ENCODE results near the gene PEX26.

DNA sequence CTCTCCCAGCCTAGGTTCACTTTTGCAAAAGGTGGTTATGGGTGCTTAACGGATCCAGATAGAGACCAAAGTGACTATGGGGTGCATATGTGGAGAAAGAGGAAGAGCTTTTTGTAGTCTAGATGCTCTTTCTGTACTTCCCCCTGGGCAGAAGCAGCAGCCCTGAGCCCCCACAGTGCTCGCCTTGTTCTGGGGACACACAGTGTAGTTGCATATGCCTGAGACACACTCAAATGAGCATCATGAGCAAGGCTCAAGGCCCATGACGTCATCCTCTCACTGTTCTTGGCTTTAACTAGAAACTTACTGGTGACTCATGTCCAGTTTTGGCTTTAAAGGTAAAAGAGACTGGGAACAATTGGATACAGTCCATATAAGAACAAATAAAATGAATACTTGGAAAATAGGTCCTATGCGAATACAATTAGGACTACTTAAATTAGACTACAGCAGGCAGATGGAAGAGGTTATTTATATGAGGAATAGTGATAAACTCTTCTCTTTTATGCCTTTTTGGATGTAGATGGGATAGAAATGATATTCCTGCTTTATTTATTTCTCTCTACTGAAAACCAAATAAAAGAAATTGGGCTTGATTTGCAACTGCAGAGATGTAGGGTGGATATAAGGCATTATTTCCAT lies 20.1 kb upstream of the PEX26 start:
- no peak for TF ChIP-seq EP300 (IDR thresholded peaks at IDR 0.05)
- TF ChIP-seq CTCF (IDR thresholded peaks at IDR 0.05), result no peak
